Heart left ventricle (tissue), 16 donors: ENCODE results near the gene ABL1. TPM values are rescaled to one million over a fixed set of nuclear protein-coding genes. Genes with fewer than 3 reads are reported as not detected.

Experiments
- ATAC-seq, 4 donors: fragments of 200-7000 bp; cut with Tn5 transposase; one replicate each; pipeline ENCODE4 v1.9.1; 2020 to 2022; ENCODE audit warnings: moderate library complexity in 4 of 4, mild to moderate bottlenecking in 3 of 4, moderate number of reproducible peaks in 1 of 4
- DNase-seq, 5 donors: peaks; one replicate each; pipeline ENCODE4 v3.0.0-alpha.2; 2020
- H3K27ac ChIP-seq, 12 donors: fragments of 200-600 bp; sonication (generic) in 4 of 12; one replicate each; pipeline versions ENCODE4 v1.5.0 to v1.8.0; 2016 to 2022; ENCODE audit warnings: mild to moderate bottlenecking in 2 of 12
- H3K27me3 ChIP-seq, 9 donors: fragments of 200-600 bp; sonication (generic) in 2 of 9; one replicate each; pipeline versions ENCODE4 v1.5.1 to v1.8.0; 2016 to 2022; ENCODE audit warnings: mild to moderate bottlenecking in 3 of 9
- H3K36me3 ChIP-seq, 9 donors: fragments of 200-600 bp; sonication (generic) in 2 of 9; one replicate each; pipeline versions ENCODE4 v1.5.0 to v1.8.0; 2018 to 2022; ENCODE audit warnings: mild to moderate bottlenecking in 2 of 9
- H3K4me1 ChIP-seq, 12 donors: fragments of 200-600 bp; sonication (generic) in 4 of 12; one replicate each; pipeline versions ENCODE4 v1.5.0 to v1.8.0; 2016 to 2022; ENCODE audit warnings: mild to moderate bottlenecking in 3 of 12
- H3K4me3 ChIP-seq, 12 donors: fragments of 200-600 bp; sonication (generic) in 4 of 12; one replicate each; pipeline versions ENCODE4 v1.5.0 to v1.8.0; 2017 to 2022; ENCODE audit warnings: mild to moderate bottlenecking in 9 of 12, moderate library complexity in 4 of 12
- H3K9me3 ChIP-seq, 12 donors: fragments of 200-600 bp; sonication (generic) in 4 of 12; one replicate each; pipeline versions ENCODE4 v1.5.0 to v1.8.0; 2016 to 2022; ENCODE audit warnings: mild to moderate bottlenecking in 1 of 12
- CTCF ChIP-seq, 12 donors: fragments of 200-600 bp; sonication (generic) in 4 of 12; IDR thresholded peaks; one replicate each; pipeline versions ENCODE4 v1.5.0 to v1.8.0; 2018 to 2022; ENCODE audit warnings: antibody characterized with exemption in 12 of 12, mild to moderate bottlenecking in 5 of 12
- POLR2A ChIP-seq, 2 donors: fragments of 450-650 bp; IDR thresholded peaks; one replicate each; pipeline ENCODE4 v1.6.1; 2017; ENCODE audit warnings: antibody characterized with exemption in 2 of 2, mild to moderate bottlenecking in 2 of 2, moderate library complexity in 2 of 2
- WGBS, 4 donors: extraction: QIAGEN DNeasy Blood & Tissue Kit in 2 of 4; methylation state at CpG; one replicate each; pipeline versions ENCODE4 v1.1.5 to v1.1.7; 2013 to 2018; 5-methylcytosine and 5-hydroxymethylcytosine counted together
- intact Hi-C, 10 donors: fragments of 100-400 bp; cut with DNase I; formaldehyde crosslinking; loops; one replicate each; pipeline versions ENCODE4 v1.11.1 to v1.14.2; 2022
- polyA plus RNA-seq, 2 donors: library from polyadenylated mRNA; stranded (reverse); fragments of 200-250 nt; gene quantifications; one replicate each; pipeline ENCODE4 v1.2.3, GENCODE V29; 2013
- total RNA-seq, 9 donors: library from RNA; depleted of rRNA in 2 of 9; stranded (reverse); fragments of >200 nt in 2 of 9; fragmentation: NEBNext Ultra II Directional in 3 of 9; extraction: Animal tissue kit (Norgen Biotek cat#: 25700) in 3 of 9; gene quantifications; one replicate each; pipeline versions ENCODE4 v1.1.0 to v1.2.4, GENCODE V29; 2016 to 2023
- donor health status: ischemic (EF 13 %, LVEDD 7.1; RV severe dilation, severe dysfunction).
- donor health status: healthy with polysubstance abuse.
- donor health status: DM: no; HTN: yes; CAD: no.
- donor health status: DM: no; HTN: no; CAD: no.
- donor health status: ischemic (EF 25% LVEDD 6.9; RV normal size, moderate dysfunction).
- donor health status: ischemic (EF 25% LVEDD 5.7; RV mildly dilated, moderate dysfunction).
- donor health status: healthy.
- donor health status: DM: yes; HTN: yes; CAD: no.
- donor health status: ischemic (EF 35%, LVEDD 5.7; RV mildly dilated, moderate dysfunction).
- donor health status: nonischemic (EF 11% LVEDD 7.7; RV severe dilation, severe dysfunction).
- donor health status: DM: yes; HTN: yes; CAD: no.
- donor health status: PGD.
- donor health status: ischemic (EF 29% LVEDD 5.4; RV normal size, mild dysfunction).
- donor health status: nonischemic (EF 23%, LVEDD 6.1; RV moderate dilation, normal function).

ABL1 gene
- total and polyA plus RNA-seq, 11 donors = 13.2 to 49.8 (median 33.8) TPM

- H3K27me3 ChIP-seq = peaks cover 14 to 48% (median 30%) of the 10 kb centered on the region in 9 donors
- peaks cover 0 to 39% (median 11%) of the 10 kb centered on the region in 12 donors for H3K4me1 ChIP-seq
- H3K36me3 ChIP-seq = no peaks in the 10 kb centered on the region
- peak overlapping the region in 3 of 12 donors; percentile 58 to 75 (median 74) for H3K27ac ChIP-seq
- no peak overlapping the region for H3K4me3 ChIP-seq
- ATAC-seq (no peak), DNase-seq (no peak)
- H3K9me3 ChIP-seq = no peaks in the 10 kb centered on the region
- WGBS, 4 donors = 65 to 74% (median 69%) methylated on average over 20 of the region's 20 CpGs
- intact Hi-C loops = loop anchor here in 8 of 10 donors (1.0 to 5.0 kb wide), 5 partner anchors 54 to 61 kb away; no protein-coding TSS in a partner anchor
- TF ChIP-seq CTCF (IDR thresholded peaks at IDR 0.05) (no peak), POLR2A (IDR thresholded peaks at IDR 0.05) (no peak)
Measured at GRCh38 chr9:130931508-130932254, 96.6 kb downstream of the ABL1 start.

GRCh38 chr9:130932255-130933079 is 97.4 kb downstream of the ABL1 start:
- peak overlapping the region in 4 of 12 donors; percentile 7 to 30 (median 20) for H3K4me3 ChIP-seq
- ATAC-seq = peak; percentile 92 to 97 (median 96)
- peaks cover 22 to 56% (median 38%) of the 10 kb centered on the region in 9 donors for H3K27me3 ChIP-seq

GRCh38 chr9:130933114-130934046 is 98.3 kb downstream of the ABL1 start:
- H3K27ac ChIP-seq = peak overlapping the region in 11 of 12 donors; percentile 25 to 83 (median 64)
- peaks cover 31 to 65% (median 47%) of the 10 kb centered on the region in 9 donors for H3K27me3 ChIP-seq
- DNase-seq (peak in 1 of 5 donors; percentile 46), ATAC-seq (peak; percentile 22 to 53 (median 36))
- 16 to 20% (median 19%) methylated on average over 15 to 26 of the region's 26 CpGs for WGBS, 4 donors
- H3K9me3 ChIP-seq = no peaks in the 10 kb centered on the region
- intact Hi-C loops = loop anchor here in 7 of 10 donors (2.0 to 5.0 kb wide), 4 partner anchors 56 to 63 kb away; no protein-coding TSS in a partner anchor
- peak in 2 of 12 donors; percentile 7 to 9 for TF ChIP-seq CTCF (IDR thresholded peaks at IDR 0.05)
- no peak for TF ChIP-seq POLR2A (IDR thresholded peaks at IDR 0.05)
- H3K4me1 ChIP-seq = peaks cover 0 to 44% (median 16%) of the 10 kb centered on the region in 12 donors
- H3K36me3 ChIP-seq = no peaks in the 10 kb centered on the region
- H3K4me3 ChIP-seq = peak overlapping the region in 4 of 12 donors; percentile 7 to 30 (median 20)

More at GRCh38 chr9:130932255-130933079, 97.4 kb downstream of the ABL1 start:
- Histone ChIP-seq H3K36me3 (no peaks in the 10 kb centered on the region), H3K9me3 (no peaks in the 10 kb centered on the region), H3K27ac (peak overlapping the region in 11 of 12 donors; percentile 25 to 83 (median 64)), H3K4me1 (peaks cover 0 to 39% (median 12%) of the 10 kb centered on the region in 12 donors)
- 32 to 36% (median 36%) methylated on average over 21 of the region's 21 CpGs for WGBS, 4 donors
- TF ChIP-seq POLR2A (IDR thresholded peaks at IDR 0.05) (no peak), CTCF (IDR thresholded peaks at IDR 0.05) (peak in 11 of 12 donors; percentile 19 to 57 (median 34))
- DNase-seq = peak; percentile 77 to 89 (median 81)
- intact Hi-C loops = loop anchor here in 8 of 10 donors (1.0 to 5.0 kb wide), 5 partner anchors 55 to 62 kb away; no protein-coding TSS in a partner anchor
